Omental fat pad (tissue), 4 donors: ENCODE measurements around the gene HNMT. TPM values are rescaled to one million over a fixed set of nuclear protein-coding genes. Genes with fewer than 3 reads are reported as not detected.

Source experiments
- ATAC-seq: fragments of 150-250 bp; one replicate; pipeline ENCODE4 v1.9.1; 2016; ENCODE audit warnings: mild to moderate bottlenecking, moderate library complexity; ENCODE audit not compliant: low FRiP score
- DNase-seq: peaks from one replicate; pipeline ENCODE4 v3.0.0-alpha.2; 2019; ENCODE audit warnings: low spot score
- total RNA-seq, 4 donors: library from RNA; depleted of rRNA; stranded (reverse); fragments of >200 nt; gene quantifications; one replicate each; pipeline ENCODE4 v1.1.0, GENCODE V29; 2016
- TF ChIP-seq, protein P1 (sequence below), 3 donors: fragments of 450-650 bp; IDR thresholded peaks; one replicate each; pipeline ENCODE4 v1.5.1; 2016 to 2017; ENCODE audit warnings: antibody characterized with exemption in 3 of 3, mild to moderate bottlenecking in 3 of 3, moderate library complexity in 2 of 3

The HNMT gene
- total RNA-seq, 4 donors from 2014 or later: 69.4 to 160 (median 85.8) TPM

DNA sequence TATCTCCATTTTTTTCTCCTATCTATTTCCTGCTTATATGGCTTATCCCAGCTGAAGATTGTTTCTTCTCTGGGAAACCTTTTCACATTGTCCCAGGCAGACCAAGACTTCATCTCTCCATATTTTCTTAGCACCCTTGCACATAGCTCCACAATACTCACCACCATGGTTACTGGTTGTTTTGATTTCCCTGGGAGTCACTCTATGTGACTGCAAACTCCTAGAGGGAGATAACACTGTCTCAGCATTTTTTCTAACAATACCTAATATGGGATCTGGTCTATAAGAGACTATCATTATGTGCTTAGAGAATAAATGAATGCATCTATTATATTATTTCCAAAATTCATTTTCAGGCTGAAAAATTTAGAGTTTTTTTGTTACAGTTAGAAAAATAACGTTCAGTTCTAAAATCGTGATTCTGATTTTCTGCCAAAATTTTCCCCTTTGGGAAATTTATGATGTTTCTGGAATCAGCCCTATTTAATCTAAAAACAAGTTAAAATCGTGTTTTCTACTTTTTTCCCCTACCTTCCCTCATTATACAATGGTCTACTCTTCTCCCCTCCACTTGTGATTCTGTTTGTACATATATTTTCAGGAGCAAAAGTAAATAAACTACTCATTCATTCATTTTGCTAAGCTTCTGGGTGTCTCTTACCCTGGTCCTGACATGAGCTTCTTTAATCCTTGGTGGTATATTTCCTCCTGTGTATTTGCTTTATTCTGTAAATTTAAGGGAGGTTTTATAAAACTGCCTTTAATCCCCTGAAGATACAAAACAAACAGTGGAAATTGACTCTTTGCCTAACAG lies 95.4 kb downstream of the HNMT start:
- DNase-seq (no peak), ATAC-seq (no peak)
- TF ChIP-seq, protein P1, sequence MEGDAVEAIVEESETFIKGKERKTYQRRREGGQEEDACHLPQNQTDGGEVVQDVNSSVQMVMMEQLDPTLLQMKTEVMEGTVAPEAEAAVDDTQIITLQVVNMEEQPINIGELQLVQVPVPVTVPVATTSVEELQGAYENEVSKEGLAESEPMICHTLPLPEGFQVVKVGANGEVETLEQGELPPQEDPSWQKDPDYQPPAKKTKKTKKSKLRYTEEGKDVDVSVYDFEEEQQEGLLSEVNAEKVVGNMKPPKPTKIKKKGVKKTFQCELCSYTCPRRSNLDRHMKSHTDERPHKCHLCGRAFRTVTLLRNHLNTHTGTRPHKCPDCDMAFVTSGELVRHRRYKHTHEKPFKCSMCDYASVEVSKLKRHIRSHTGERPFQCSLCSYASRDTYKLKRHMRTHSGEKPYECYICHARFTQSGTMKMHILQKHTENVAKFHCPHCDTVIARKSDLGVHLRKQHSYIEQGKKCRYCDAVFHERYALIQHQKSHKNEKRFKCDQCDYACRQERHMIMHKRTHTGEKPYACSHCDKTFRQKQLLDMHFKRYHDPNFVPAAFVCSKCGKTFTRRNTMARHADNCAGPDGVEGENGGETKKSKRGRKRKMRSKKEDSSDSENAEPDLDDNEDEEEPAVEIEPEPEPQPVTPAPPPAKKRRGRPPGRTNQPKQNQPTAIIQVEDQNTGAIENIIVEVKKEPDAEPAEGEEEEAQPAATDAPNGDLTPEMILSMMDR (IDR thresholded peaks at IDR 0.05): no peak

DNA sequence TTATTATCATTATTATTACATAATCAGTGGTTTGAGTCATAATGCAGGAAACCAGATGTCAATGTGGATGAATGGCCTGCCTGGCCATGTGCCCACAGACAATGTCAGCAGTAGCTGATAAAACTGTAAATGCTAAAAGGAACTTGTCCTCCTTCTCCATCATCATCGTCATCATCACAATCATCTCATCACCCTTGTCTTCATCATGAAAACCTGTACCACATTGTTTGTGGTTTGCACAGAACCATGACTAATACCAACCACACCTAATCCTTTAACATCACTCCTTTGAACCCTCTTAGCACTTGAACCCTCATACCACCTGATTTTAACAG lies 96.0 kb downstream of the HNMT start:
- peak; percentile 31 for DNase-seq
- TF ChIP-seq, protein P1 (IDR thresholded peaks at IDR 0.05): no peak
- ATAC-seq: peak; percentile 62

DNA sequence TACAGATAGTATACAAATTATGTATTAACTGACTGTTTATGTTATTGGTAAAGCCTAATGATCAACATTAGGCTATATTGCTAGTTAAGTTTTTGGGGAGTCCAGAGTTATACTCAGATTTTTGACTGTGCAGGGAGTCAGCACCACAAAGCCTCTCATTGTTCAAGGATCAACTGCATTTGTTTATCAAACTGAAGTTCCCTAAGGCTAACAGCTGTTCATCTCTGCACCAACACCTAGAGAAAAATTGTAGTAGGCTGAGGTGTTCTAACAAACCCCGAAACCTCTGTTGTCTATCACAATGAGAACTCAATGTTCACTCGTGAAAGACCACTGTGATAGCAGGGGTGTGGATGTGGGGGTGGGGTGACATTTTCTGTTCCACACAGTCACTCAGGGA lies 97.7 kb downstream of the HNMT start:
- DNase-seq: no peak
- ATAC-seq: no peak
- TF ChIP-seq, protein P1 (IDR thresholded peaks at IDR 0.05): no peak

DNA sequence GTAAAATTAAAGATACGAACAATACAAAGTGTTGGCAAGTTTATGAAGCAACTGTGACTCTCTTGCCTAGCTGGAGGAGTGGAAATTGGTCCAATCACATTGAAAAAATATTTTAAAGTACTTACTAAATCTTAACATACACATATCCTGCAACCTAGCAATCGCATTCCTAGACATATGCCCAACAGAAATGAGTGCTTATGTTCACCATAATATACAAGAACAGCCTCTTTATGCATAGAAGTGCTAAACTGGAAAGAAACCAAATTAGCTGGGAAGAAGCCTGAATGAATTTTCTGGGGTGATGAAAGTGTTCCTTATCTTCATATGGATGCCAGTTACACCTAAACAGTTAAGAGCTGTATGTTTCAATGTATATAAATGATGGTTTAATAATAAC lies 98.9 kb downstream of the HNMT start:
- TF ChIP-seq, protein P1 (IDR thresholded peaks at IDR 0.05): no peak
- ATAC-seq: no peak
- DNase-seq: no peak
